Measurements from ENCODE around the gene MALT1.

DNA sequence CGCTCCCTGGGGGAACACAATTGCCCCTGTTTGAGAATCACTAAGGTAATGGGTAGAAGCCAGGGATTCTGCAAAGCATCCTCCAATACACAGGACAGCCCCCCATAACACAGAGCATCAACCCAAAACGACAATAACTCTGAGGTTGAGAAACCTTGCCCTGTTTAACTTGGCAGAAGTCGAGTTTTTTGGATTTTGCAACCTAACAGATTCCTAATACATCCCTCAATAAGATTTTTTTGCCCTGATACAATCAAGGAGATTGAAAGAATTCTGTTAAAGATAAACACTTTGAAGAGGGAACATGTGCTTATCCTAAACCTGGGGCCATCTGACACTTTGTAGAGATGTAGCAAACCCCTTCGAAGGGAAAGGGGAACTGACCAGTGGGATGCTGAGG, 100.9 kb downstream of the MALT1 start:
- TF ChIP-seq, protein P1, sequence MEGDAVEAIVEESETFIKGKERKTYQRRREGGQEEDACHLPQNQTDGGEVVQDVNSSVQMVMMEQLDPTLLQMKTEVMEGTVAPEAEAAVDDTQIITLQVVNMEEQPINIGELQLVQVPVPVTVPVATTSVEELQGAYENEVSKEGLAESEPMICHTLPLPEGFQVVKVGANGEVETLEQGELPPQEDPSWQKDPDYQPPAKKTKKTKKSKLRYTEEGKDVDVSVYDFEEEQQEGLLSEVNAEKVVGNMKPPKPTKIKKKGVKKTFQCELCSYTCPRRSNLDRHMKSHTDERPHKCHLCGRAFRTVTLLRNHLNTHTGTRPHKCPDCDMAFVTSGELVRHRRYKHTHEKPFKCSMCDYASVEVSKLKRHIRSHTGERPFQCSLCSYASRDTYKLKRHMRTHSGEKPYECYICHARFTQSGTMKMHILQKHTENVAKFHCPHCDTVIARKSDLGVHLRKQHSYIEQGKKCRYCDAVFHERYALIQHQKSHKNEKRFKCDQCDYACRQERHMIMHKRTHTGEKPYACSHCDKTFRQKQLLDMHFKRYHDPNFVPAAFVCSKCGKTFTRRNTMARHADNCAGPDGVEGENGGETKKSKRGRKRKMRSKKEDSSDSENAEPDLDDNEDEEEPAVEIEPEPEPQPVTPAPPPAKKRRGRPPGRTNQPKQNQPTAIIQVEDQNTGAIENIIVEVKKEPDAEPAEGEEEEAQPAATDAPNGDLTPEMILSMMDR (IDR thresholded peaks at IDR 0.05; ENCODE audit: insufficient read depth, low read length, poor library complexity, severe bottlenecking): no peak
- TF ChIP-seq EZH2phosphoT487 (conservative IDR thresholded peaks at IDR 0.05; ENCODE audit: low read length): no peak

Data from SU-DHL-6 (cell line).